BJ (cell line): ENCODE measurements around the gene TOB1. TPM values are rescaled to one million over a fixed set of nuclear protein-coding genes. Genes with fewer than 3 reads are reported as not detected.
"Not testable (repeated sequence)": the region's sequence is repeated elsewhere in the genome, so short reads cannot be mapped to it uniquely, and the experiment has no call there.

Source experiments
- CTCF ChIA-PET: fragments of 350-600 bp; formaldehyde crosslinking; extraction: SDS; loops from one replicate; lab custom pipeline; 2021; ENCODE audit warnings: antibody characterized with exemption, inconsistent platforms; lab: Yijun Ruan, JAX
- POLR2A ChIA-PET: fragments of 300-600 bp; sonication (Branson Sonifier 250); formaldehyde crosslinking; extraction: SDS; loops from one replicate; lab custom pipeline; 2021; ENCODE audit warnings: antibody characterized with exemption; lab: Charles Lee
- DNase-seq: peaks from one replicate; pipeline ENCODE4 v3.0.0-alpha.2; 2011; ENCODE audit warnings: low read depth
- H3K27me3 ChIP-seq: 2 replicates; pipeline ENCODE4 v1.6.0; 2011; ENCODE audit warnings: low read length; ENCODE audit not compliant: control insufficient read depth, insufficient read depth
- H3K36me3 ChIP-seq: 2 replicates; pipeline ENCODE4 v1.5.1; 2011; ENCODE audit warnings: low read length; ENCODE audit not compliant: control insufficient read depth, insufficient read depth
- H3K4me3 ChIP-seq: 2 replicates; pipeline ENCODE4 v1.5.1; 2011; ENCODE audit warnings: low read depth, mild to moderate bottlenecking, control low read depth, low read length
- CTCF ChIP-seq: IDR thresholded peaks from 2 replicates; pipeline ENCODE4 v1.5.1; 2011; ENCODE audit warnings: low read depth, mild to moderate bottlenecking, control low read depth, inconsistent platforms, low read length, moderate library complexity; ENCODE audit not compliant: insufficient read depth
- polyA plus RNA-seq: library from polyadenylated mRNA; depleted of rRNA; stranded (reverse); fragments of >200 nt; gene quantifications from 2 replicates; pipeline ENCODE4 v1.2.3, GENCODE V29; 2011

Gene TOB1
- polyA plus RNA-seq, 1 experiment, result 16.1 TPM

- H3K27me3 ChIP-seq, result peaks cover 1% of the 10 kb centered on the region; the same call in 1 of the 2 replicates
- CTCF ChIA-PET, result interaction anchor here (1.0 to 1.7 kb wide), 2 partner anchors 56 to 157 kb away, joined by 3 to 4 read pairs; no protein-coding TSS in a partner anchor
- no peak for DNase-seq
- TF ChIP-seq CTCF, result no peak
- H3K4me3 ChIP-seq, result no peak overlapping the region
- POLR2A ChIA-PET, result no interaction called here
- no peaks in the 10 kb centered on the region for H3K36me3 ChIP-seq
Observed at GRCh38 chr17:50900383-50900892, 34.3 kb upstream of the TOB1 start.

DNA sequence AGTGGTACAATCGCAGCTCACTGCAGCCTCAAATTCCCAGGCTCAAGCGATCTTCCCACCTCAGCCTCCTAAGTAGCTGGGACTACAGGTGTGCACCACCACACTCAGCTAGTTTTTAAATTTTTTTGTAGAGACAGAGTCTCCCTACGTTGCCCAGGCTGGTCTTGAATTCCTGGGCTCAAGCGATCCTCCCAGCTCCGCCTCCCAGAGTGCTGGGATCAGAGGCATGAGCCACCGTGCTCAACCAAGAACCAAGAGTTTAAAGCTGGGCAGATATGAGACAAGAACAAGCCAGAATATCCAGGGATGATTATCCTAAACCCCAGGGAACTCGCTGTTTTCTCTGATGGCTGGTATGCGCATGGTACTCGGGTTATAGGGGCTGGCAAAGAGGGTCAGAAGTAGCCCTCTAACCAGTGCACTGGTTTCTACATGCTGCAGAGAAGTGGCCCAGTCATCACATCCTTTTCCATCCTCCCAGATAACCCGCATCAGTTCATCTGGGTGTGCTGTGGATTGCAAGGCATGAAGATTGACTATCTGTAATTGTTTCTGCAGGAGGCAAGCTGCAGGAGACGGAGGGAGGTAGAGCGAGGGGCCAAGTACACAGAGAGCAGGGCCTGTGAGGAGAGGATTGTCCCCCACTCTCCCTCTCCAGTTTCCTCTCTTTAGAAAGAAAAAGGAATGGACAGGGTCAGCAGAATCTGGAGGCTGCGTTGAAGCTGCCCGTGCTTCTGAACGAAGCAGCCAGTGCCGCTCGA lies 33.6 kb upstream of the TOB1 start:
- CTCF ChIA-PET, result interaction anchor here (1.0 to 1.7 kb wide), 3 partner anchors 51 to 157 kb away, joined by 3 to 4 read pairs (median 3); no protein-coding TSS in a partner anchor

GRCh38 chr17:50899005-50899460 lies 32.9 kb upstream of the TOB1 start:
- CTCF ChIA-PET, result interaction anchor here (1.4 to 1.7 kb wide), 2 partner anchors 52 to 58 kb away, joined by 3 to 4 read pairs; no protein-coding TSS in a partner anchor
- POLR2A ChIA-PET, result no interaction called here
- H3K4me3 ChIP-seq, result no peak overlapping the region
- H3K36me3 ChIP-seq, result no peaks in the 10 kb centered on the region
- TF ChIP-seq CTCF, result no peak
- no peak for DNase-seq
- peaks cover 3% of the 10 kb centered on the region; the same call in 1 of the 2 replicates for H3K27me3 ChIP-seq

More for the DNA sequence above, 33.6 kb upstream of the TOB1 start:
- no peak overlapping the region for H3K4me3 ChIP-seq
- H3K27me3 ChIP-seq, result peaks cover 2% of the 10 kb centered on the region; the same call in 1 of the 2 replicates
- TF ChIP-seq CTCF, result no peak
- POLR2A ChIA-PET, result no interaction called here
- H3K36me3 ChIP-seq, result no peaks in the 10 kb centered on the region
- no peak for DNase-seq

- ChIA-PET CTCF (interaction anchor here (0.6 to 1.7 kb wide), 4 partner anchors 20 to 58 kb away, joined by 3 to 4 read pairs (median 4); no protein-coding TSS in a partner anchor), POLR2A (no interaction called here)
- no peaks in the 10 kb centered on the region for H3K36me3 ChIP-seq
- DNase-seq, result no peak
- H3K27me3 ChIP-seq, result peaks cover 3% of the 10 kb centered on the region; the same call in 1 of the 2 replicates
- no peak overlapping the region for H3K4me3 ChIP-seq
- TF ChIP-seq CTCF, result no peak
Observed at GRCh38 chr17:50898369-50899004, 32.3 kb upstream of the TOB1 start.

- DNase-seq, H3K4me3 ChIP-seq, POLR2A ChIA-PET, H3K27me3 ChIP-seq, H3K36me3 ChIP-seq, CTCF ChIA-PET: not testable (repeated sequence)
Observed at GRCh38 chr17:50894513-50894912, 28.4 kb upstream of the TOB1 start.
